H9 (cell line): ENCODE results near the gene GPC6. TPM values are rescaled to one million over a fixed set of nuclear protein-coding genes. Genes with fewer than 3 reads are reported as not detected.

Experiments used
- DNase-seq: peaks from one replicate; pipeline ENCODE4 v3.0.0-alpha.2; 2017
- H2AFZ ChIP-seq: one replicate; pipeline ENCODE4 v1.6.1; 2013; ENCODE audit warnings: mild to moderate bottlenecking, low read length, control low read depth, moderate library complexity
- H2AK5ac ChIP-seq: 2 replicates; pipeline ENCODE4 v1.6.1; 2013; ENCODE audit warnings: low read length, control low read depth, mixed read lengths; ENCODE audit not compliant: insufficient read length
- H2BK120ac ChIP-seq: one replicate; pipeline ENCODE4 v1.6.1; 2013; ENCODE audit warnings: low read depth, mild to moderate bottlenecking, low read length, control low read depth, inconsistent platforms; ENCODE audit not compliant: poor library complexity, severe bottlenecking
- H2BK12ac ChIP-seq: 2 replicates; pipeline ENCODE4 v1.6.1; 2013; ENCODE audit warnings: low read length, control low read depth, mixed read lengths, low read depth; ENCODE audit not compliant: insufficient read length
- H2BK15ac ChIP-seq: 2 replicates; pipeline ENCODE4 v1.6.1; 2013; ENCODE audit warnings: low read depth, low read length, control low read depth
- H2BK20ac ChIP-seq: one replicate; pipeline ENCODE4 v1.6.1; 2013; ENCODE audit warnings: low read depth, mild to moderate bottlenecking, low read length, control low read depth, inconsistent platforms; ENCODE audit not compliant: poor library complexity, severe bottlenecking
- H2BK5ac ChIP-seq: 2 replicates; pipeline ENCODE4 v1.6.1; 2013; ENCODE audit warnings: low read length, control low read depth, mixed read lengths; ENCODE audit not compliant: insufficient read length
- H3K14ac ChIP-seq: 2 replicates; pipeline ENCODE4 v1.6.1; 2013; ENCODE audit warnings: low read length, control low read depth; ENCODE audit not compliant: insufficient read depth
- H3K18ac ChIP-seq: 2 replicates; pipeline ENCODE4 v1.6.1; 2013; ENCODE audit warnings: low read depth, mild to moderate bottlenecking, mixed read lengths, low read length, control low read depth; ENCODE audit not compliant: insufficient read length
- H3K23ac ChIP-seq: 2 replicates; pipeline ENCODE4 v1.6.1; 2013; ENCODE audit warnings: low read length, control low read depth, mixed read lengths, low read depth; ENCODE audit not compliant: insufficient read length
- H3K23me2 ChIP-seq: 2 replicates; pipeline ENCODE4 v1.6.1; 2013; ENCODE audit warnings: low read depth, mild to moderate bottlenecking, mixed read lengths, low read length, control low read depth; ENCODE audit not compliant: insufficient read length, poor library complexity, severe bottlenecking
- H3K27ac ChIP-seq: 2 replicates; pipeline ENCODE4 v1.5.1; 2013; ENCODE audit warnings: low read length, control low read depth, mixed read lengths, low read depth; ENCODE audit not compliant: insufficient read length
- H3K27me3 ChIP-seq: 2 replicates; pipeline ENCODE4 v1.6.1; 2013; ENCODE audit warnings: low read length, control low read depth, inconsistent platforms; ENCODE audit not compliant: insufficient read depth
- H3K4ac ChIP-seq: 2 replicates; pipeline ENCODE4 v1.6.1; 2013; ENCODE audit warnings: low read depth, mild to moderate bottlenecking, control low read depth, inconsistent platforms, low read length, moderate library complexity
- H3K4me1 ChIP-seq: 2 replicates; pipeline ENCODE4 v1.6.1; 2013; ENCODE audit warnings: low read length, control low read depth, inconsistent platforms; ENCODE audit not compliant: insufficient read depth
- H3K4me2 ChIP-seq: 2 replicates; pipeline ENCODE4 v1.6.1; 2013; ENCODE audit warnings: low read length, control low read depth, mixed read lengths; ENCODE audit not compliant: insufficient read length, insufficient read depth
- H3K56ac ChIP-seq: 2 replicates; pipeline ENCODE4 v1.6.1; 2013; ENCODE audit warnings: low read depth, mild to moderate bottlenecking, mixed read lengths, low read length, control low read depth; ENCODE audit not compliant: insufficient read length
- H3K79me1 ChIP-seq: 2 replicates; pipeline ENCODE4 v1.6.1; 2013; ENCODE audit warnings: low read depth, mild to moderate bottlenecking, moderate library complexity, low read length, control low read depth, inconsistent platforms; ENCODE audit not compliant: insufficient read depth, poor library complexity, severe bottlenecking
- H3K79me2 ChIP-seq: 2 replicates; pipeline ENCODE4 v1.6.1; 2013; ENCODE audit warnings: low read length, control low read depth, inconsistent platforms; ENCODE audit not compliant: insufficient read depth
- H3K9ac ChIP-seq: 2 replicates; pipeline ENCODE4 v1.6.1; 2013; ENCODE audit warnings: low read length, control low read depth, mixed read lengths; ENCODE audit not compliant: insufficient read length; ENCODE audit errors: extremely low read depth
- H3K9me3 ChIP-seq: one replicate; pipeline ENCODE4 v1.6.1; 2013; ENCODE audit warnings: low read depth, low read length, inconsistent platforms; ENCODE audit not compliant: control insufficient read depth
- H3T11ph ChIP-seq: one replicate; pipeline ENCODE4 v1.6.1; 2013; ENCODE audit warnings: mild to moderate bottlenecking, low read length, control low read depth, inconsistent platforms
- H4K20me1 ChIP-seq: one replicate; pipeline ENCODE4 v1.6.1; 2013; ENCODE audit not compliant: control insufficient read depth, insufficient read length, insufficient read depth
- H4K5ac ChIP-seq: 2 replicates; pipeline ENCODE4 v1.6.1; 2013; ENCODE audit warnings: low read depth, mild to moderate bottlenecking, mixed read lengths, low read length, control low read depth; ENCODE audit not compliant: insufficient read length
- H4K8ac ChIP-seq: replicated peaks from 2 replicates; pipeline ENCODE4 v1.6.1; 2013; ENCODE audit warnings: low read length, control low read depth, mixed read lengths, low read depth; ENCODE audit not compliant: insufficient read length
- H4K91ac ChIP-seq: 2 replicates; pipeline ENCODE4 v1.6.1; 2013; ENCODE audit warnings: low read depth, mild to moderate bottlenecking, moderate library complexity, mixed read lengths, low read length, control low read depth; ENCODE audit not compliant: insufficient read length
- H3K27ac Mint-ChIP-seq, 3 experiments: 2 replicates in 2 of 3; 3 replicates in 1 of 3; pipeline ENCODE4 v1.8.0; 2020 to 2021; ENCODE audit warnings: mixed read lengths in 3 of 3, mild to moderate bottlenecking in 1 of 3, moderate library complexity in 1 of 3
- H3K27me3 Mint-ChIP-seq: 2 replicates; pipeline ENCODE4 v1.8.0; 2021; ENCODE audit warnings: low read depth, mild to moderate bottlenecking, moderate library complexity, mixed read lengths
- H3K36me3 Mint-ChIP-seq, 3 experiments: 2 replicates in 2 of 3; 3 replicates in 1 of 3; pipeline ENCODE4 v1.8.0; 2020 to 2021; ENCODE audit warnings: low read depth in 3 of 3, mixed read lengths in 3 of 3; ENCODE audit not compliant: insufficient read depth in 1 of 3
- H3K4me1 Mint-ChIP-seq, 2 experiments: 2 replicates each; pipeline ENCODE4 v1.8.0; 2020; ENCODE audit warnings: mixed read lengths in 2 of 2
- H3K4me3 Mint-ChIP-seq, 2 experiments: 2 replicates in 1 of 2; 3 replicates in 1 of 2; pipeline ENCODE4 v1.8.0; 2020 to 2021; ENCODE audit warnings: mild to moderate bottlenecking in 2 of 2, mixed read lengths in 2 of 2, moderate library complexity in 1 of 2
- H3K9me3 Mint-ChIP-seq, 2 experiments: 2 replicates in 1 of 2; 3 replicates in 1 of 2; pipeline ENCODE4 v1.8.0; 2020; ENCODE audit warnings: mild to moderate bottlenecking in 2 of 2, mixed read lengths in 2 of 2, moderate library complexity in 1 of 2
- CTCF ChIP-seq: fragments of 200-600 bp; sonication (generic); conservative IDR thresholded peaks from 3 replicates; pipeline ENCODE4 v1.8.0; 2021; ENCODE audit warnings: antibody characterized with exemption, mild to moderate bottlenecking
- WGBS: extraction: QIAGEN DNeasy Blood & Tissue Kit; methylation state at CpG from one replicate; pipeline ENCODE4 v1.1.7; 2013; ENCODE audit warnings: missing lambda C conversion rate, low lambda C conversion rate, mixed read lengths; ENCODE audit not compliant: insufficient read length; ENCODE audit errors: extremely low coverage; 5-methylcytosine and 5-hydroxymethylcytosine counted together
- total RNA-seq: library from RNA; stranded (reverse); gene quantifications from 2 replicates; pipeline ENCODE4 v1.2.1, GENCODE V29; 2021

GPC6 gene
- total RNA-seq, 1 experiment from 2014 or later: 15.6 TPM

GRCh38 chr13:93765062-93765461, 538.5 kb downstream of the GPC6 start:
- no peaks in the 10 kb centered on the region for H3K79me1 ChIP-seq
- no peaks in the 10 kb centered on the region for H3K4me1 ChIP-seq
- H4K8ac ChIP-seq: no peak overlapping the region
- no peaks in the 10 kb centered on the region for H4K20me1 ChIP-seq
- no peak overlapping the region for H3K4me2 ChIP-seq
- no peak overlapping the region for H3K4ac ChIP-seq
- H3K9ac ChIP-seq: no peak overlapping the region
- H3K18ac ChIP-seq: no peak overlapping the region
- H2BK20ac ChIP-seq: no peak overlapping the region
- H2BK15ac ChIP-seq: no peak overlapping the region
- no peak overlapping the region for H4K91ac ChIP-seq
- H2AFZ ChIP-seq: no peak overlapping the region
- no peak overlapping the region for H2BK5ac ChIP-seq
- no peak overlapping the region for H2BK12ac ChIP-seq
- no peaks in the 10 kb centered on the region for H3K79me2 ChIP-seq
- no CpG with 5 or more reads among the region's 2 CpGs for WGBS
- H3K9me3 ChIP-seq: peaks cover 4% of the 10 kb centered on the region
- Mint-ChIP-seq H3K4me3 (no peak overlapping the region), H3K9me3 (peaks cover 10 to 19% of the 10 kb centered on the region in 2 experiments; a peak in 4 of 5 replicates), H3K27me3 (no peaks in the 10 kb centered on the region), H3K36me3 (peaks cover 5 to 23% (median 19%) of the 10 kb centered on the region in 3 experiments), H3K27ac (no peak overlapping the region), H3K4me1 (peaks cover 4 to 5% of the 10 kb centered on the region in 2 experiments; a peak in 2 of 4 replicates)
- no peaks in the 10 kb centered on the region for H3K23me2 ChIP-seq
- H2AK5ac ChIP-seq: no peak overlapping the region
- no peak overlapping the region for H3K56ac ChIP-seq
- no peak overlapping the region for H2BK120ac ChIP-seq
- no peak overlapping the region for H3K23ac ChIP-seq
- H4K5ac ChIP-seq: no peak overlapping the region
- H3K14ac ChIP-seq: no peak overlapping the region
- no peaks in the 10 kb centered on the region for H3K27me3 ChIP-seq
- H3K27ac ChIP-seq: no peak overlapping the region
- TF ChIP-seq CTCF: no peak
- DNase-seq: no peak
- H3T11ph ChIP-seq: no peak overlapping the region
